Measurements from ENCODE around the gene GNG7. TPM values are rescaled to one million over a fixed set of nuclear protein-coding genes. Genes with fewer than 3 reads are reported as not detected.
"Not testable (repeated sequence)": the region's sequence is repeated elsewhere in the genome, so short reads cannot be mapped to it uniquely, and the experiment has no call there.

The GNG7 gene
- total RNA-seq, 2 donors from 2014 or later = 2.1 to 4.5 TPM

DNA sequence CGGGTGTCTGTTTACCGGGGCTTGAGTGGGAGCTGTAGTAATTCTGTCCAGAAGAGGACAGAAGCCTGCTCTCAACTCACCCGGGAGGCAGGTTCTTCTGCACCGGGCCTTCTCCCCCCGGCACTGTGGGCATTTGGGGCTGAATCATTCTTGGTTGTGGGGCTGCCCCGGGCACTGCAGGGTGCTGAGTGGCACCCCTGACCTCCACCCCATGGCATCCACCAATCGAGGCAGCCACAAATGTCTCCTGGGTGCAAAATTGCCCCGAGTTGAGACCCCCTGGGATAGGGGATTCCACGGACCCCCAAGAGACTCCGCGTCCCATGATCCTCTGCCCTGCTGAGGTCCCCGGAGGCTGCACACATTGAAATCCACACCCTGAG lies 68.8 kb downstream of the GNG7 start:
- no peak overlapping the region for H3K4me3 Mint-ChIP-seq
- H3K4me1 Mint-ChIP-seq = peaks cover 12% of the 10 kb centered on the region
- H3K9me3 ChIP-seq (ENCODE audit: control insufficient read depth, low read length, poor library complexity, severe bottlenecking) = no peaks in the 10 kb centered on the region
- ATAC-seq (no peak), DNase-seq (no peak)
- H3K27me3 Mint-ChIP-seq = no peaks in the 10 kb centered on the region
- no peaks in the 10 kb centered on the region for H3K36me3 Mint-ChIP-seq (ENCODE audit: low read depth)
- H3K27ac Mint-ChIP-seq = peak overlapping the region; percentile 41

DNA sequence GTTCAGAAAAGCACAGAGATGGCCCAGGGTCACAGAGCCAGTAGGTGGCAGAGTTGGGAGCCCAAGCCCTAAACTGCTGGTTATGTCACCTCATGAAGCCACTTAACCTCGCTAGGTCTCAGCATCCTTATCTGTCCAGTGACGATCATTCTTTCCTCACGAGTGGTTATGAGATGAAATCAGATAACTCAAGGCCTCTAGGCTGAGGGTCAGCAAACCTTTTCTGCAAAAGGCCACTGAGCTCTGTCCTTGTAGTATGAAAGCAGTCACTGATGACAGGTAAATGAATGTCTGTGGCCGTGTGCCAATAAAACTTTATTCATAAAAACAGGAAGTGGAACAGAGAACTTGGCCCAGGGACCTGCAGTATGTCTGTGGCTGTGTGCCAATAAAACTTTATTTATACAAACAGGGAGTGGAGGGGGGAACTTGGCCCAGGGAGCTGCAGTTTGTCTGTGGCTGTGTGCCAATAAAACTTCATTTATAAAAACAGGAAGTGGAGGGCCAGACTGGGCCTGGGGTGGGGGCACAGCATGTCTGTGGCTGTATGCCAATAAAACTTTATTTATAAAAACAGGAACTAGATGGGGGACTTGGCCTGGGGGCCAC lies 71.2 kb downstream of the GNG7 start:
- H3K36me3 Mint-ChIP-seq (ENCODE audit: low read depth) = no peaks in the 10 kb centered on the region
- no peak overlapping the region for H3K4me3 Mint-ChIP-seq
- H3K27me3 Mint-ChIP-seq = no peaks in the 10 kb centered on the region
- no peak overlapping the region for H3K27ac Mint-ChIP-seq
- no peak for DNase-seq
- peaks cover 16% of the 10 kb centered on the region for H3K4me1 Mint-ChIP-seq
- no peak for ATAC-seq
- H3K9me3 ChIP-seq (ENCODE audit: control insufficient read depth, low read length, poor library complexity, severe bottlenecking) = no peaks in the 10 kb centered on the region

DNA sequence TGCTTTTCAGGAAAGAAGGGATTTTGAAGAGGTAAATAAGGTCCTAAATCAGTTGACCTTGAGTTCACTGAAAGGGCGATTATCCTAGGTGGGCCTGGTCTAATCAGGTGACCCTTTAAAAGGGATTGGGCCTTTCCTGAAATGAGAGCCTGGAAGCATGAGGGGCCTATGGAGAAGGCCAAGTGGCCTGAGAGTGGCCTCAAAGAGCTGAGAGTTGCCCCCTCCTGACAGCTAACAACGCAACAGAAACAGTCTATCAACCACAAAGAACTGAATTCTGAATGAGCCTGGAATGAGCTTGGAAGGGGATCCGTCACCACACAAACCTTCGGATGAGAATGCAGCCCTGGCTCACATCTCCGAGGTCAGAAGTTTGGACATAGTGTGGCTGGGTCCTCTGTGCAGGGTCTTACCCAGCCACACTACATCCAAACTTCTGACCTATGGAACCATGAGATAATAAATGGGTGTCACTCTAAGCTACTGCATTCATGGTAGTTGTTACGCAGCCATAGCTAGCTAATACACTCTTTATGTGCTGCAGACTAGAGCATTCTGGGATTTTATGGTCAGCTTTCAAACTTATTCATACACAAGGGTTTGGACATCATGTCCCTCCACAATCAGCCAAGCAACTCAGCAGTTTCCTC lies 72.0 kb downstream of the GNG7 start:
- DNase-seq = no peak
- Mint-ChIP-seq H3K36me3 (ENCODE audit: low read depth) (no peaks in the 10 kb centered on the region), H3K4me3 (no peak overlapping the region), H3K27me3 (no peaks in the 10 kb centered on the region), H3K27ac (peak overlapping the region; percentile 49), H3K4me1 (peaks cover 16% of the 10 kb centered on the region)
- H3K9me3 ChIP-seq (ENCODE audit: control insufficient read depth, low read length, poor library complexity, severe bottlenecking) = no peaks in the 10 kb centered on the region
- no peak for ATAC-seq

DNA sequence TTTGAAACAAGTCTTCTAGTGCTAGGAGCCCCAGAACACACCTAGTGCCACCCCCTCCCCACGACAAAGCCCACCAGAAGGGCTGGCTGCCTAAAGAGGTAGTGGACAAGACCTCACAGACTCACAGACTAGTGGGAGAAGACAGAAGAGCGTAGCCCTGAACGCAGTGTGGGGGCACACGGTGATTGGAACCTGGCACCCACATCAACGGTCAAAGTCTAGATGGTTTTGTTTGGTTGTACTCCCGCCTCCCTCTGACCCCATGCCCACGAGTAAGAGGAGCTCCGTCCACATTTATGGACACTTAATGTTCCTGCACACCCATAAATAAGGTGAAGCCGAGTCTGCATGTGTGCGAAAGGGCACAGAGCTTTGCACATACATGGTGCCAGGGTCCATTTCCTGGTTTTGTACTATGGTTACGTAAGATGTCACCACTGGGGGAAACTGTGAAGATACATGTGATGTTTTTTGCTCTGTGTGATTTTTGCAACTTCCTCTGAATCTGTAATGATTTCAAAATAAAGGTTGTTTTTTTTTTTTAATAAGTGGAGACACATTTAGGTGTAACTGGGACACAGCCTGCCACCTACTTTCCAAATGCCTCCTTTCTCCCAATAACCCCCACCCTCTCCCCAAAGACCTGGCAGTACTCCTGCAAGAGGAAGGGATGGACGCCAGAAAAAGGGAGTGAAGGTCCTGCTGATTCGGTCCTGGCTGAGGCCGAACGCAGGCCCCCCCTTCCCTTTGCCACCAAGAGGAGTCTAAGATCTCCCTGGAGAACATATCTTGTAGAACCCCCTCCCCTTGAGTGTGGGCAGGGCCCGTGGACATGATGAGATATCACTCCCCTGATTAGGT lies 72.8 kb downstream of the GNG7 start:
- H3K4me1 Mint-ChIP-seq = peaks cover 19% of the 10 kb centered on the region
- ATAC-seq (peak; percentile 48), DNase-seq (no peak)

DNA sequence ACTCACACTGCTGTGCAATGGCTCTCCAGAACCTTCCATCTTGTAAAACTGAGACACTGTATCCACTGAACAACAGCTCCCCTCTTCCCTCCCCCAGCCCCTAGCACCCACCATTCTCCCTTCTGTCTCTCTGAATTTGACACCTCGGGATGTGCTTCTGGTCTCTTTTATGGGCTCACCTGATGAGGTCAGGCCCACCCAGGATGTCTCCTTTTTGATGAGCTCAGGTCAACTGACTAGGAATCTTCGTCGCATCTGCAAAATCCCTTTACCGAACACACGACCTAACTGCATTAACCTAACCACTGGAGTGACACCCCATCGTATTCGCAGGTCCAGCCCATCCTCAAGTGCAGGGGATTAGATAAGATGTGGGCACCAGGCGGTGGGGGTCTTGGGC lies 73.9 kb downstream of the GNG7 start:
- H3K4me1 Mint-ChIP-seq = peaks cover 19% of the 10 kb centered on the region
- H3K27ac Mint-ChIP-seq = peak overlapping the region; percentile 49
- no peaks in the 10 kb centered on the region for H3K36me3 Mint-ChIP-seq (ENCODE audit: low read depth)
- no peaks in the 10 kb centered on the region for H3K9me3 ChIP-seq (ENCODE audit: control insufficient read depth, low read length, poor library complexity, severe bottlenecking)
- no peak overlapping the region for H3K4me3 Mint-ChIP-seq
- ATAC-seq (no peak), DNase-seq (no peak)
- no peaks in the 10 kb centered on the region for H3K27me3 Mint-ChIP-seq

More for the DNA sequence above, 72.8 kb downstream of the GNG7 start:
- H3K9me3 ChIP-seq (ENCODE audit: control insufficient read depth, low read length, poor library complexity, severe bottlenecking) = no peaks in the 10 kb centered on the region
- Mint-ChIP-seq H3K36me3 (ENCODE audit: low read depth) (no peaks in the 10 kb centered on the region), H3K27ac (peak overlapping the region; percentile 49), H3K27me3 (no peaks in the 10 kb centered on the region), H3K4me3 (peak overlapping the region; percentile 31)

DNA sequence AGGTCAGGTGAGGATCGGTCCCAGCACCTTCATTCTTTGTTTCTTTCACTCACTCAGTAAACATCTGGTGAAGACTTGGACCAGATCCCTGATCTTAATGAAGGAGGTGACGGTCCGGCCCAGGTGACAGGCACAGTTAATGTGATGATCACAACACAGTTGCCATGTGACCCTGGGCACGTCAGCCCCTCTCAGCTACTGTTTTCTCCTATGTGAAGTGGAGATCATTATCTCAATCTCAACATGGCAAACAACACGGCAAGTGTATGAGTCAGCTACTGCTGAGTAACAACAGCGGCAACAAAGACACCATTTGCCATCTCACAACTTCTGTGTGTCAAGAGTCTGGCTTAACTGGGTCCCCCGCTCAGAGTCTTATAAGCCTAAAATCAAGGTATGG lies 74.6 kb downstream of the GNG7 start:
- no peaks in the 10 kb centered on the region for H3K9me3 ChIP-seq (ENCODE audit: control insufficient read depth, low read length, poor library complexity, severe bottlenecking)
- DNase-seq (no peak), ATAC-seq (no peak)
- Mint-ChIP-seq H3K27ac (peak overlapping the region; percentile 86), H3K36me3 (ENCODE audit: low read depth) (no peaks in the 10 kb centered on the region), H3K4me3 (no peak overlapping the region), H3K27me3 (no peaks in the 10 kb centered on the region), H3K4me1 (peaks cover 19% of the 10 kb centered on the region)

DNA sequence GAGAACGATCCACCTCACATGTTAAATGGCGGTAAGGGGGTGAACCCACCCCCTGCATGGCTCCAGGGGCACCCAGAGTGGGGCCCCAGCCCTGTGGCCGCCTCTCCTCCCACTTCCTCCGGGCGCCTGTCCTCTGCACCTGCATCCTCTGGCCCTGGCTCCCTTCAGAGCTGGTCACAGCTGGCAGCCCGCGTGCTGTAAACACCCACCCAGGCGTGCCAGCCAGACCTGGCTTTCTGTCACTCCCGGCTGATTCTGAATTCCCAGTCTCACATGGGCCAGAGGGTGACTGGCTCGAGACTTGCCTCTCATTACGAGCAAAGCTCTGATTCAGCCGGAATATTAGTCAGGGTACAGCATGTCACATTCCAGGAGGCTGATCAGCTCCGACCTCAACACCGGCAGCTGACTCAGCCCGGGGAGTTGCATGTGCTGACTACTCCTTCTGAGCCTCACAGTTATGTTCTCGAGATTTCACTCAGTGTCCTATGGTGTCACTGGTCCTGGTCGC lies 75.1 kb downstream of the GNG7 start:
- no peak overlapping the region for H3K4me3 Mint-ChIP-seq
- peaks cover 19% of the 10 kb centered on the region for H3K4me1 Mint-ChIP-seq
- H3K36me3 Mint-ChIP-seq (ENCODE audit: low read depth) = no peaks in the 10 kb centered on the region
- peak overlapping the region; percentile 86 for H3K27ac Mint-ChIP-seq
- H3K9me3 ChIP-seq (ENCODE audit: control insufficient read depth, low read length, poor library complexity, severe bottlenecking) = no peaks in the 10 kb centered on the region
- H3K27me3 Mint-ChIP-seq = no peaks in the 10 kb centered on the region
- ATAC-seq (peak; percentile 61), DNase-seq (no peak)

DNA sequence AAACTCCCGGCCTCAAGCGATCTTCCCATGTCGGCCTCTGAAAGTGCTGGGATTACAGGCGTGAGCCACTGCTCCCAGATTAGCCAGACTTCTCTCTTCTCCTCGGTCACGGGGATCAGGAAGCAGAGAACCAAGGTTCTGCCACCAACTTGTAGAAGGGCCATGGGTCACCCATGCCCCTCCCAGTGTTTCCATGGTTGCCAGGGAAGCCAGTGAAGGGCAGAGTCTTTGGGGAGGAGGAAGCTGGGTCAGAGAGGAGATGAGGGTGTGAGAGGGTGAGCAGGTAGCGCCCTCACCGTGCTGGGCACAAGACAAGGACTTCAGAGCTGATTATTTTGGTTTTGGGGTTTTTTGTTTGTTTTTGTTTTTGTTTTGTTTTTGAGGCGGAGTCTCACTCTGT lies 77.1 kb downstream of the GNG7 start:
- DNase-seq (no peak), ATAC-seq (no peak)
- Mint-ChIP-seq H3K4me3 (no peak overlapping the region), H3K27me3 (no peaks in the 10 kb centered on the region), H3K27ac (no peak overlapping the region), H3K4me1 (peaks cover 33% of the 10 kb centered on the region), H3K36me3 (ENCODE audit: low read depth) (no peaks in the 10 kb centered on the region)
- no peaks in the 10 kb centered on the region for H3K9me3 ChIP-seq (ENCODE audit: control insufficient read depth, low read length, poor library complexity, severe bottlenecking)

DNA sequence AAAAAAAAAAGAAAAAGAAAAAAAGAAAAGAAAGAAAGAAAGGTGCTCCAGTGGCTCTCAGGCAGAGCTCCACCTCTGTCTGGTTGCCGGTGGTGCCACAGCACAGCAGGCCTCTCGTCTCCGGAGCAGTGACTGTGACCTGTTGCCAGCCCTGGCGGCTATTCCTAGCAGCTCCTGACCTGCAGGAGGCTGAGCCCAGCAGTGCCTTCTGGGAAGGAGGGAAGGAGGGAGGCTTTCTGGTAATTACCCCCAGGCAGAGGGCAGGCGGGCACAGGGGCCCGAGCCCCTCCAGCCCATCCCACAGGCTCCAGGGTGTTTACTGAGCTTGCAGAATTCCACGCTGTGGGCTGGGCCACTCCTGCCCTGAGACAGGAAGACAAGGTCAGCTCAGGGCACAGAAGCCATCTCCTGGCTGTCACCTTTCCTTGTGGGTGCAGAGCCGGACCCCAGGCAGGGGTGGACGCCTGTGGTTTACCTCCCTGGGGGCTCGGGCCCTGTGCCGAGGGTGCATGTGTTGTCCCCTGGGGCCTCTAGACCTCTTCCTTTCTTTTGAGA lies 77.9 kb downstream of the GNG7 start:
- DNase-seq = no peak

DNA sequence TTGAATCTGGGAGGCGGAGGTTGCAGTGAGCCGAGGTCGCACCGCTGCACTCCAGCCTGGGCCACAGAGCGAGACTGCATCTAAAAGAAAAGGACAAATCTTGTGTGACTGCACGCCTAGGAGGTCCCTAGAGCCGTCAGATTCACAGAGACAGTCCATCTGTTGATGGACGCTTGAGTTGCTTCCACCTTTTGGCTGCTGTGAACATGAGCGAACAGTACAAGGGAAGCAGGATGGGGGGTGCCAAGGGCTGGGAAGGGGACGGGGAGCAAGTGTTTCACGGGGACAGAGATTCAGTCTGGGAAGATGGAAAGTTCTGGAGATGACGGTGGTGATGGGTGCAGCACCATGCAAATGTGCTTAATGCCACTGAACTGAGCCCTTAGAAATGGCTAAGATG lies 78.7 kb downstream of the GNG7 start:
- H3K27me3 Mint-ChIP-seq = no peaks in the 10 kb centered on the region
- no peak overlapping the region for H3K4me3 Mint-ChIP-seq
- H3K27ac Mint-ChIP-seq = no peak overlapping the region
- no peak for ATAC-seq
- H3K4me1 Mint-ChIP-seq = peaks cover 37% of the 10 kb centered on the region
- no peaks in the 10 kb centered on the region for H3K9me3 ChIP-seq (ENCODE audit: control insufficient read depth, low read length, poor library complexity, severe bottlenecking)
- no peaks in the 10 kb centered on the region for H3K36me3 Mint-ChIP-seq (ENCODE audit: low read depth)
- no peak for DNase-seq

More for the DNA sequence above, 77.9 kb downstream of the GNG7 start:
- ATAC-seq = no peak
- Mint-ChIP-seq H3K27me3 (no peaks in the 10 kb centered on the region), H3K36me3 (ENCODE audit: low read depth) (no peaks in the 10 kb centered on the region), H3K27ac (no peak overlapping the region), H3K4me1 (peaks cover 36% of the 10 kb centered on the region), H3K4me3 (no peak overlapping the region)
- H3K9me3 ChIP-seq (ENCODE audit: control insufficient read depth, low read length, poor library complexity, severe bottlenecking) = no peaks in the 10 kb centered on the region

DNA sequence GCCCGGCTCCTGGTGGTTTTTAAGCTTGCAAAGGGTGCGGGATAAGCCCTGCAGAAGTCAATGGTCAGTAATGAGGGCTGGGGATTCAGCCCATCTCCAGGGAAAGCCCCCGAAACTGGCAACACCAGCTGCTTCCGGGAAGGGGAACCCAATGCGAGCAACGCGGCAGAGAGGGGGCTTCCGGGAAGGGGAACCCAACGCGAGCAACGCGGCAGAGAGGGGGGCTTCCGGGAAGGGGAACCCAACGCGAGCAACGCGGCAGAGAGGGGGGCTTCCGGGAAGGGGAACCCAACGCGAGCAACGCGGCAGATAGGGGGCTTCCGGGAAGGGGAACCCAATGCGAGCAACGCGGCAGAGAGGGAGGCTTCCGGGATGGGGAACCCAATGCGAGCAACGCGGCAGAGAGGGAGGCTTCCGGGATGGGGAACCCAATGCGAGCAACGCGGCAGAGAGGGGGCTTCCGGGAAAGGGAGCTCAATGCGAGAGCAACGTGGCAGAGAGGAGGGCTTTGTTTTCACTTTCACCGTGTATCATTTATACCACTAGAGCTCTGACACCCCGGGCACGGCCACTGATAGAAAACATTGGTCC lies 80.0 kb downstream of the GNG7 start:
- not testable (repeated sequence) for H3K27me3 Mint-ChIP-seq; ATAC-seq; H3K9me3 ChIP-seq (ENCODE audit: control insufficient read depth, low read length, poor library complexity, severe bottlenecking); DNase-seq; H3K4me3 Mint-ChIP-seq; H3K36me3 Mint-ChIP-seq (ENCODE audit: low read depth)
- peaks cover 45% of the 10 kb centered on the region for H3K4me1 Mint-ChIP-seq
- peak overlapping the region; percentile 93 for H3K27ac Mint-ChIP-seq

DNA sequence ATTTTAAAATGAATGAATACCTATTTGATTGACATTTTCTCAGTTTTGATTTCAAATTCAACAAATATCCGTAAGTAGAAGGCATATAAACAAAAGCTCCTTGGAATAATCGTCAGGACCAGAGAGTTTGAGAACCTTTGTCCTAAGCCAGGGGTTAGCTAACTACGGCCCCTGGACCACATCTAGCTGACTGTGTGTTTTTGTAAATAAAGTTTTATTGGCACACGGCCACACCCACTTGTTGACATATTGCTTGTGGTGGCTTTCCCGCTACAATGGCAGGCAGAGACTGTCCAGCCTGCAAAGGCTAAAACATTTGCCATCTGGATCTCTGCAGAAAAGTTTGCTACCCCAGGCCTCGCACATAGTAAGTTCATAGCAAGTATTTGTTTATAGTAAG lies 83.4 kb downstream of the GNG7 start:
- Mint-ChIP-seq H3K4me3 (peak overlapping the region; percentile 85), H3K27me3 (no peaks in the 10 kb centered on the region), H3K4me1 (peaks cover 39% of the 10 kb centered on the region), H3K36me3 (ENCODE audit: low read depth) (no peaks in the 10 kb centered on the region), H3K27ac (peak overlapping the region; percentile 93)
- H3K9me3 ChIP-seq (ENCODE audit: control insufficient read depth, low read length, poor library complexity, severe bottlenecking) = no peaks in the 10 kb centered on the region
- DNase-seq (no peak), ATAC-seq (no peak)

DNA sequence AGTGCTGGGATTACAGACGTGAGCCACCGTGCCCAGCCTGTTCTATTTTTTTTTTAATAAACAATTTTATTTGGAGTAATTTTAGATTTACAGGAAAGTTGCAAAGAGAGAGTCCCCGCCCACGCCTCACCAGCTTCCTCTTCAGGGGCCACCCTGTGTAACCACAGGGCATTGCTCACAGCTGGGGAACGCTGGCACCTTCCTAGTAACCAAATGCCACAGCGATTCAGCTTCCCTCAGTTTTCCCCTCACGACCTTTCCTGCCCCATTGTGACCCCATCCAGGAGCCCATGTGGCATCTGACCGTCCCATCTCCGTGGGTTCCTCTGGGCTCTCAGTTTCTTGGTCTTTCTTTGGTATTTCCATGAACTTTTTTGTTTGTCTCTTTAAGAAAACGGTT lies 83.9 kb downstream of the GNG7 start:
- H3K9me3 ChIP-seq (ENCODE audit: control insufficient read depth, low read length, poor library complexity, severe bottlenecking) = no peaks in the 10 kb centered on the region
- peak overlapping the region; percentile 93 for H3K27ac Mint-ChIP-seq
- H3K4me3 Mint-ChIP-seq = peak overlapping the region; percentile 85
- no peaks in the 10 kb centered on the region for H3K36me3 Mint-ChIP-seq (ENCODE audit: low read depth)
- peaks cover 39% of the 10 kb centered on the region for H3K4me1 Mint-ChIP-seq
- DNase-seq (peak in 2 of 3 donors; percentile 26 to 41), ATAC-seq (peak; percentile 48)
- H3K27me3 Mint-ChIP-seq = no peaks in the 10 kb centered on the region
